ENCODE measurements around the gene LDLRAD4.
"Not testable (repeated sequence)": the region's sequence is repeated elsewhere in the genome, so short reads cannot be mapped to it uniquely, and the experiment has no call there.

LDLRAD4 gene

DNA sequence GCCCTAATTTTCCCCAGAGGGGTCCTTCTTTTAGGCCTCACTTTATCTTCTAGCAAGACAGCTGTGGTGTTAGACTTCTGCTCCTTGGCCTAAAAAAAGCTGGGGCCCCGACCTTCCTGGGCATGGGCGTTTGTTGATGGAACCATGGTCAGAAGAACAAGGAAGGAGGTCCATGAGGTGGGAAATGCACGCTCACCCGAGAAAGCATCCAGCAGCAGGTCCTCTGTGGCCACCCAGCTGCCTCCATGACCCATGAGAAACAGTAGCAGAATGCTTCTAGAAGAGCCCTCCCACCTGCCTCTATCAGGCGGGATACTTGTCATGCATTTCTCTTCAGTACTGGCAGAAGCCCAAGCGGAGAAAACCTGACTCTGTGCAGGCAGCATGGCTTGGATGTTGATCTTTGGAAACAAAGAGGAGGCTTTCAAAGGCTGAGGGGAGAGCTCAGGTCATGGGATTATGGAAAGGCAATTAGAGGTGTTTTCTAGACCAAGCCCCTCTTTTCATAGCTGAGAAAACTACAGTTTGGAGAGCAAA lies 258.7 kb downstream of the LDLRAD4 start:
- DNase-seq: no peak

DNA sequence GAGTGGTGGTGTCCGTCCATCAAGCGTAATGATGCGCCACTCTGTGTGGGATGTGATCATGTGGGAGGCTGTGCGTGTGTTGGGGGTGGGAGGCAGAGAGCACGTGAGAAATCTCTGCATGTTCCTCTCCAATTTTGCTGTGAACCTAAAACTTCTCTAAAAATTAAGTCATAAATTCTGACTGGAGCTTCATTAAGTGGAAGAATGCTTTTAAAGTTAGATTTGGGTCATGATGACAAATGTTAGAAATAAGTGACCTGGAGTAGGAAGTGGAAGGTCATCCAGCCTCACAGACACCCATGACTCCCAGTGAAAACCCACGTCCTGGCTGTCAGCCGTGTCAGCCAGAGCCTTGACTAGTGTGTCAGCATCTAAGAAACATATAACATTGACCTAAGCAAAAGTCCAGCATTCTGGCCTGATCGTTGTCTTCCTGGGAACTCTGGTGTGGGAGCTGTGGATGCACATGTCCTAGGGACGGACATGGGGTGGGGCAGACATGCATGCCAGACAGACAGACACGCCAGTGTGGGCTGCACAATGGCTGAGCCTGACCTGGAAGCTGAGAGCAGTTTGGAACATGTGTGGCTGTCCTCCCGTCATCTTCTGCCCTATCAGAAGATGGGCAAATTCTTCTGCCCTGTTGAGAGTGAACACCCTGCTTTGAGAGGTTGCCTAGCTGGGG lies 262.2 kb downstream of the LDLRAD4 start:
- DNase-seq: no peak

DNA sequence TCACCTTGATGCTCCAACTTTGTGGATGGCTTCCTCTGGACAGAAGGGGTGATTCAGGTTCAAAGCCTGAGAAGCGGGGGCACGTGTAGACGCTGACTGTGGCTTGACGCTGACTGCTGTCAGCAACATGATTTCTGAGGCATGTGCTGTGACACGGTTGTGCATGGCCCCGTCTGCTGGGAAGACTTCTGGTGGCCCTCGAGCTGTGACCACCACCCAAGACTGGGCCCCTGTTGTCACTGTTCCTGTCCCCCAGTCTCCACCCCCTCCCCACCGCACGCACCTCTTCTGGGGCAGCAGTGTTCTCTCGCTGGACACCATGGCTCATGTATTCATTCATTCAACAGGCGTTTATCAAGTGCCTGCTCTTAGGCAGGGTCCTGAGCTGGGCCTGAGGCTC lies 262.8 kb downstream of the LDLRAD4 start:
- no peak for DNase-seq

DNA sequence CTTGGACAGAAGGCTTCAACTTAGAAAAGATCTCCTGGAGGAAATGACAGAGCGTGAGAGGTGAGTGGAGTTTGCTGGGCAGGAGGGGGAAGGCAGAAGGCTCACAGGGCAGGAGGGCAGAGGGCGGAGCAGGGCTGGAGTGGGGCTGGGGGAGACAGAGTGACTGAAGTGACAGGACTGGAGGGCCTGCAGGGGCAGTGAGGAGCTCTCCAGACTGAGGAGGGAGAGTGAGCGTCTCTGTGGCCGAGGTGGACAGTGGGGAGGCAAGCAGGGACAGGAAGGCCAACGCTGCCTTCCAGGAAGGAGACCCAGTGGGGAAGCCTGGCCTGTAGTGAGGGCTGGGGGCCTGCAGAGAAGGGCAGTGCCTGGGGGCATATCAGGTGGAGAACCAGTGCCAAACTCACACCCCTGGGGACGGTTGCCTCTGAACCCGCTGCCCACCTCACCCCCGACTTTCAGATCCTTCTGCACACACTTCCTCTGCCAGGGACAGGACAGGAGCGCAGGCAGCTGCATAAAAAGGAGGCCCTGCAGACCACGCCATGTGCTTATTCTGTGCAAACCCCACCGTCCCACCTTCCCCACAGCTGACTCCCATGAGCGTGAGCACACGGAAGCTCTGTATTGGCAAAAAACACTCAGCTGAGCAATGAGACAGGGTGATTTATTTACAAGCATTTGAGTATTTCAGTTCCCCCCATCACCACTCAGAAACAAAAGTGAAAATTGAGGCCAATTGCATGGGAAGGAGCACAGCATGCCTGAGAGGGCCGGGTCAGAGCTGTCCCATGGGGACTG lies 263.5 kb downstream of the LDLRAD4 start:
- no peak for DNase-seq

DNA sequence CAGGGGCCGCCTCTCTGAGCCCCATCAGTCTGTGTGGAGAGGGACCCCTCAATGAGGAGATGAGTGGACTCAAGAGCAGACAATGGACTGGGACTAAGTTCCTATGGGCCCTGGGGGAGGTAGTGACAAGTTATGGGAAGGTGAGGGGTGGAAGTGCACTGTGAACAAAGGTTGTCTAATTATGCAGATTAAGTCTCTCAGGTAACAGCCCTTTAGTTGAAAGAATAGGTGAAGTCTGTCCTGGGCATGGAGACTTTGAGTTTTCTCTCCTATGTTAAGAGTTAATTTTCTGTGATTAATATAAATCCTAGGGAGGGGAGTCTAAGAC lies 264.0 kb downstream of the LDLRAD4 start:
- no peak for DNase-seq

DNA sequence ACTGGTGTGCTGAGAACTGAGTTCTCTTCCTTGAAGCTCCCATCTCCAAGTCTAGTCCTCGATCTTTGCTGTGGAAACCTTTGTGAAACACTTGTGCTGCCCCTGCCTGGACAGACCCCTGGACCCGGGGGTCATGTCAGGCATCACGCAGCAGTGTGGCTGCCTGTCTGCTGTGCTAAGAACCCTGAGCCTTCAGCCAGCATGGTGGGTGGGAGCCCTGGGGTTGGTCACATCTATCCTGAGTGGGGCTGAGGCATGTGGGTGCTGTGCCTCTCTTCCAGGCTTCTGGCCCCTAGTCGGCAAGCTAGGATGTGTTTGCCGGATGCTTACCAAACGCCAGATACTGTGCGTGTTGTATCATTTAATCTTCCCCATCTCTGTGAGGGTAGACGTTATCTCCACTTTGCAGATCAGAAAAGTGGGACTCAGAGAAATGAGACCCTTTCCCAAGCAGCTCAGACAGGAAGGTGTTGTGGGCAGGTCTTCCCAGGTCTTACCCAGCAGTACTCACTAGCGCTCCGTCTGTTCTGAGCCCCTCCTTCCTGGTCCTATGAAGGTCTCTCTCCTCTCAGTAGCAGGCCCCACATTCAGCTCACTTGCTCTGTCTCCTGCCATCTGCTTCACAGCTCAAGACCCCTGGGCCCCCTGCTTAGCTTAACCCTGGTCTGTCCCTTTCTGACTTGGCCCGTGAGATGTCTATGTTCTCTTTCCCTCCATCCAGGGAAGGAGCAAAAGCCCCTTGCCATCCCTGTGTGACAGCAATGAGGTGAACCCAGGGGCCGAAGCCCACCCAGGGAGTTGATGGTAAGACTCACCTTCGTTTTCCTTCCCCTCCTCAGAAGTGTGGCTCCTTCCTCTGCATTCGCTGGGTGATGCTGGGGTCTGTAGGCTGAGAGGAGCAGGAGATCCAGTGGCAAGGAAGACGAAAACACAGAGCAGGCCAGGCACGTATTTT lies 265.0 kb downstream of the LDLRAD4 start:
- no peak for DNase-seq

DNA sequence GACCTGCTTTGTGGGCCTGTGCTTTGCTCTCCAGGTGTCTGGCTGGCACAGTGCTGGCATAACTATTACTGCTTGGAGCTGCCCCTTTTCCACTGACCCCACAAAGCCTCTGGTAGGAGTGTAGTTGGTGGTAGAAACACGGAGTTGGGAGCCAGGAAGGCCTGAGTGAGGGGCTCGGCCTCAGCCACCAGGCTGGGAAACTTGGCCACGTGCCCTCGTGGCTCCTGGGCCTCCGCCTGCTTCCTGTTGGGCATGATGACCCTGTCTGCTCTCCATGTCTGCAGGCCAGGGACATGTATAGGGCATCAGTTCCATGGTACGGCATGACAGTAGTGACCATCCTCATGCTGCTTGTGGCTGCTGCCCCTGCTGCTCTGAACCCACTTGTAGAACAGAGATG lies 266.6 kb downstream of the LDLRAD4 start:
- DNase-seq: no peak

DNA sequence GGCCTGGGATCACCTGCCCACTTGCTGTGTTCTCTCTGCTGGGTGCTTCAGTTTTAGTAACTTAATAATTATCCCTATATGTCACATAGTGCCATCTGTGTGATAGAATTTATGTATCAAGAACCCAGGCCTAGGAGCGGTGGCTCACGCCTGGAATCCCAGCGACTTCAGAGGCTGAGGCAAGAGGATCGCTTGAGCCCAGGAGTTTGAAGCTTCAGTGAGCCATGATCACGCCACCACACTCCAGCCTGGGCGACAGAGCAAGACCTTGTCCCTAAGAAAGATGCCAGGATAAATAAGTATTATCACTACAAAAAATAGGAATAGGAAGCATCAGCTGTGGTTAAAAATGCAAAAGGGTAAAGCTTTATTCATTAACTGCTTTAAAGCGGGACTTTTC lies 267.0 kb downstream of the LDLRAD4 start:
- no peak for DNase-seq

DNA sequence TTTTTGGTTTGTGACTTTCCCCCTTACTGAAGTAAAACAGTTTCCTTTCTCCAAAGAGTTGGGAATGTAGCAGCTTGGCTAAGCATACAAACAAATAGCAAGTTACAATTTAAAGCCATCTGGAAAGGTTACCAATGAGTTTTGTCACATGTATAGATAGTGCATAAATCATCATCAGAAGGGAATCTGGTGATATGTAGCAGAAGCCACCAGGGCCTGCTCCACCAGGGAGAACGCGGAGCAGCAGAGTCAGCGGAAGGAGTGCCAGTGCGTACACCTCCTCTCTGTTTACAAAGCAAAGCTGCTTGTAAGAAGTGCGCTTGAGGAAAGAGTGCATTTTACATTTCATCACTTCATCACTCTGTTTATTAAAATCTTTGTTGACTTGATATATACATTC lies 267.7 kb downstream of the LDLRAD4 start:
- no peak for DNase-seq

DNA sequence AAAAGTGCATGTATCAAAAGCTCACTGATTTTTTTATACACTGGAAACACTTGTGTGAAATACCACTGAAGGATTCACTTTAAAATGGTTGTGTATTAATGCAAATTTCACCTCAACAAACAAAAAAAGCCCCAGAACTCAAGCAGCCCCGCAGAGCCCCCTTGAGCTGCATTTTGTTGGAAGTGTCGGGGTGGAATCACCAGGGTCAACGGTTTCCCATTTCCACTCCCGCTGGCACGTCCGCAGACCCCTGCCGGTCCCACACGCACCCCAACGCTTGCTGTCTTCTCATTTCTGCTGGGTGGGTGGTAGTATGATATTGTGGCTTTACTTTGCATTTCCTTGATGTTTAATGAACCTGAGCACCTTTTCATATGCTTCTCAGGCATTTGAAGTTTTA lies 268.1 kb downstream of the LDLRAD4 start:
- no peak for DNase-seq

DNA sequence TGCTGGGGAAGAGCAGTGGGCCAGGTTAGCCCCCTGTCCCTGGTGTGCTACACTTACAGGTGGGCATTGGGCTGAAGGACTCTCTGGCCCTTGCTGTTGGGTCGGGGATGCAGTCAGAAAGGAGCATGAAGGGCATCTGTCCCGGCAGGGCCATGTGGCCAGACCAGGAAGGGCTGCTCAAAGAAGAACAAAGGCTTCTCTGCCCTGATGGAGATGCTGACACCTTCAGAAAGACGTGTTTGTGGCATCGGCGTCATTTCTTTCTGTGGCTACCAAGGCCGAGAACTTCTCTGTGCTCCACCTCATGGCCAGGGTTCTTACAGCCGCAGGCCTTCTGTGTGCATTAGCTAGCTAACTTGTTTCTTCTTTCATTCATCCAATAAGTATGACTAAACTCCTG lies 268.7 kb downstream of the LDLRAD4 start:
- no peak for DNase-seq

DNA sequence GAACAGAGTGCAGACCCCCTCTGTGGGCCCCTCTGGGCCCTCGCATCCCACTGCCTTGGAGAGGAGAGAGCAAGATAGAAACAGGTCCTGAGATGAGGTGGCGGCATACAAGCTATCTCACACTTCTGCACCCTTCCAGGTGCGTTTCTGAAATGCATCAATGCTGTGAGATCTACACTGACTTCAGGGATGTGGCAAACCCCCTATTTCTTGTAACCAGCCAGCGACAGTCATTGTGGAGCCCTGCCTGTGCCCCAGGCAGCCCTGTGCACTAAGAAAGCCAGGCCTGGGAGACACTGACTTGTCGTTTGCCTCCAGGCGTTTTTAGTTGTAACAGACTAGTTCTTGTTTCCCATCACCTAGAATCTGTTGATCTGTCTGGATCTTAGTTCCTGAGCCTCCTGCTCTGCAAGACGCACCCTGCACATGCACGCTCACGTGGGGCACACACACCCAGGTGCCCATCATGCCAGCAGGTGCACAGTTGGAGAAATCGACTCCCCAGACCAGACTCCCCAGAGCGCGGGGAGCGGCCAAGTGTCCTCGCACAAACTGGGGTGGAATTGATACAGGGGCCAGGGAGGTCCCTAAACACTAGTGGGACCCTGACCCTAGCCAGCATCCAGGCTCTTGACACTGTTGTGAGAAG lies 269.8 kb downstream of the LDLRAD4 start:
- no peak for DNase-seq

DNA sequence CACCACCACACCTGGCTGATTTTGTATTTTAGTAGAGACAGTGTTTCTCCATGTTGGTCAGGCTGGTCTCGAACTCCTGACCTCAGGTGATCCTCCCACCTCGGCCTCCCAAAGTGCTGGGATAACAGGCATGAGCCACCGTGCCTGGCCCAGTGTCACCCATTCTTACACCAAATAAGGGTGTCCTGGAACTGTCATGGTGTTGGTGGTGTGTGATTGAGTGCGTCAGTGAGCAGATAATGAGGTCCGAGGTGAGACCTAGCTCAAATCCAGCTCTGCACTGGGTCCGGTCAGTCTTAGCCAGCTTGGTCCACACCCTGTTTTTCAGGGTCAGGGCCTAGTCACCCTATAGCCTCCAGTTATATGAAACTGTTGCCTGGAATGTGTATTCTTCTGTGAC lies 270.7 kb downstream of the LDLRAD4 start:
- not testable (repeated sequence) for DNase-seq

DNA sequence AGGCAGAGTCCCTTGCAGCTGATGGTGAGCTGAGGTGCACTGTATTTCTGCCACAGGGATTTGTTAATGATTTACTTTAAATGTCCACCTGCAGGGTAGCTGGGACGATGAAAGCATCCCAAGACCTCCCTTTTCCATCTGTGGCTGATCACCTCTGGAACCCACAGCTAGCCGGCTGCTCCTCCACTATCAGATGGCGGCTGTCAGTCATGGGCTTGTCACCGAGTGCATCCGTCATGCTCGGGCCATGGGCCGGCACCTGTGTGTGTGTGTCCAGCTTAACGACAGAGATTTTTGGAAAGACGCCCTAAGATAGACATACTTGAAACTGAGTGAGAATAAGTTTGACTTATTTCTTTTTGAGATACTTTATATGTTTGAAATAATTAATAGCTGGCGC lies 272.6 kb downstream of the LDLRAD4 start:
- DNase-seq: no peak

DNA sequence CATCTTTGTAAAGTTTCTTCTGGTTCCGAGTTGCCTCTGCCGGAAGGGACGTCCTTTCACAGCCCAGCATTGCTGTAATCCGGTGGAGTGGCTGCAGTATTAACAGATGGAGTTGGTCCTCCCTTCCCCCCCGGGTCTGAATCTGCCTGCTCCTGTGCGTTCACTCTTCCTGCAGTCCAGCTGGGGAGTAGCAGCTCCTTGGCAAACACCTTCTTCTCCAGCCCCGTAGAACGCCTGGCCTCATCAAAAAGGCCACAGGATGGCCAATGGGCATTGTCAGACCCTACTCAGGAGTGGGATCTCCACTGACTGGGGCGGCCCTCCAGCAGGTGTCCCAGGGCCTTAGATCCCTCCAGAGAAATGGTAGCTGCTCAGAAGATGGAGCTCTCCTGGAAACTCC lies 273.8 kb downstream of the LDLRAD4 start:
- no peak for DNase-seq

DNA sequence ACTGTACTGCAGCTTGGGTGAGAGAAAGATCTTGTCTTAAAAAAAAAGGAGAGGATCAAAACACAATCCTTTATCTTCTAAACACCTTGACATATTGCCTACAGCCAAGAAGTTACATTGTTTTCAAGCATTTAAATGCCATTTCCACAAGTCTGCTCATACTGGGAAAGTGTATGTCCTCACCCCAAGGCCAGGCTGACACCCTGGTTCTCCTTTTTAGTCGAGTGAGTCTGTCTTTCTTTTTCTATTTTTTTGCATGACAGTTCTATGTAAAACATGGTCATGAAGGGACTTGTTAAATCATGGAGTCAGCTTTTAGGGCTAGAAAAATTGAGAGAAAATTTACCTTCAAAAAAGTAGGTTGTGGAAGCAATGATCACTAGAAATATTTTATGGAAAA lies 274.5 kb downstream of the LDLRAD4 start:
- no peak for DNase-seq

DNA sequence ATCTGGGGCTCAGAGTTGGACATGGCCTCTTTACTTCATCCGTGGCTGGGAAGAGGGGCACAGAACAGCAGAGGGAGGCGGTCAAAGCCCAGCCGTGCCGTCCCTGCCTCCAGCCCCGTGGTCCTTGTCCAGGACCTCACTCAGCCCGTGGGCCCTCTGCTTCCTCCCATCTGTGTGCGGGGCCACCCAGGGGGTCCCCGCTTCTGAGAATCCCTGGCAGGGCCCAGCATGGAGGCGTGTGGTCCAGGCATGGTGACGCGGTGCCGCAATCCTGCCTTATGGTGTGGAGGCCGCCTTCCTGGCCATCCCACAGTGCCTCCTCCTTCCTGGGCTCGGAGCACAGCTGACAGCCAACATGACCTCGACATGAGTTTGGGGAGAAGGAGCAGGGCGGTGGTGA lies 275.2 kb downstream of the LDLRAD4 start:
- no peak for DNase-seq

DNA sequence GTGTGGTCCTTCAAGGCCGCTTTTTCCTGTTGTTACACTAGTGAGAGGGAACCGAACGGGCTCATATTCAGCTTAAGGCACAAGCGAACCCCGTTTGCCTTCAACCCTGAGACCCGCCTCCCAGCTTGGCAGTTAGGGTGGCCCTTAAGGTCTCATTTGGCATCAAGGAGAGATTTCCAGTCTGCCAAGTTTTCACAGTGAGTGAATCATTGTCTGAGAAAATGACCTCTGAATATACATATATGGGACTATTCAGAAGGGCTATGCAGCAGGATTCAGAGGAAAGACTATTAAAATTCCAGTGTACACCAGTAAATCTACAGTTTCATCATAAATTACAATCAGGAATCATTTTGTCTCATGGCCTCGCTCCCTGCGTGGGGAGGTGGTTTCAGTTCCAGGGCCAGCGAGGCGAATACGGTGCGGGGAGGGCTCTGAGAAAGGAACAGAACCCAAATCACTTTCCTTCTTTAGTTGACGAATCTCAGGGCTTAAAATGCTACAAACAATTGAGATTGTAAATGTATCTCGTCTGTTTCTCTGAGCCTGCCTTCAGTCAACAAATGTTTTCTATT lies 276.4 kb downstream of the LDLRAD4 start:
- no peak for DNase-seq

DNA sequence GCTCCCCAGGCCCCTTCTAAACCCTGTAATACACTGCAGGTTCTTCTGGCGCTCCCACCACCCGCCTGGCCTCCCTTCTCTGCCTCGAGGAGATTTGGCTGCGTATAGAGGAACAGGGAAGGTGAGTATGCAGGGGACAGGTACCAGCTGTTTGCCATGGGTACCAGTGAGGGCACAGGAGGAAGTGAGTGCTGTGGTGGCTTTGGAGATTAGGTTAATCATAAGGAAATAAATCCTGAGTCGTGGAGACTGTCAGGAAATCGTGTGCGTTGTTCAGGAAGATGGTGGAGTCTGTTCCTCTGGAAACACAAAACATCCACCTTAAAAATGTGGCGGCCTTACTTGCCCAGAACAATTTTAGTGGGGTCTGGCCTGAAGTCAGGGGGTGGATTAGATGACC lies 277.4 kb downstream of the LDLRAD4 start:
- no peak for DNase-seq

DNA sequence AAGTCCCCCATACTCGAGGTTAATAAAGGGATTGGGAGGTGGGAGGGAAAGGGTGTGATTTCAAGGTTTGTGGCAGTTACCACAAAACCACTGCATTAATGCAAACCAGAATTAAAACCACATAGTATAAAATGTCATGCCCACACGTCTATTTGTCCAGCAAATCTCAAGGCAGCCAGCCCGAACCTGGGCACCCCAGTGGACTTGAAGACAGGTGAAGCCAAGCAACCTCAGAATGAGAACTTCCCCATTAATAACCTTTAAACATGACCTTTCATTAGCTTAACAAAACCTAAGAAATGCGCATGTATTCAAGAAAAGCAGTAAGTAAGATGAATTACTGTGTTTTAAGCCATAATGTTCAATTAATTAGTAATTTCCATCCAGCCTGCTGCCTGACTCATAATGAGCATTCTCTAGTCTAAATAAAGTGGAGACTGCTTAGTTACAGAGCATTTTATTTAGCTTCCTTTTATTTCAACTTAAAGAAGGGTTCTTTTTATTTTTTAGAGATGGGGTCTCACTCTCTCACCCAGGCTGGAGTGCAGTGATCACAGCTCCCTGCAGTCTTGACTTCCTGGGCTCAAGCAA lies 278.2 kb downstream of the LDLRAD4 start:
- DNase-seq: no peak

DNA sequence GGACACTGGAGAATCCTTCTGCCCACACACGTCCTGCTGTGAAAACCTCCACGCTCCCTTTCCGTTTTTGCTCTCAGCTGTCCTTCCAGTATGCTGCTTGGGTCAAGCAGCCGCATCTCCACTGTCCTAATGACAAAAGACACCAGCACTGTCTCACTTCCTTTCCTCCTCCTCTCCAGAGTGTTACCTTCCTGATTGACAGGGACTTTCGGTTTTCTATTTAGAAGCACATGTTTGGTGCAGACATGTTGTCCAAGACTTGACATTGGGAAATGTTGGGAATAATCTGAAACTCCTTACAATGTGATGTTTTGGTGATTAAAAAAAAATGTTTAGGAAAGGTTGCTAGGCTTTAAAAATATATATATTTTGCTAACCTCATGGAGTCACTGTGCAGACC lies 281.2 kb downstream of the LDLRAD4 start:
- DNase-seq: no peak

DNA sequence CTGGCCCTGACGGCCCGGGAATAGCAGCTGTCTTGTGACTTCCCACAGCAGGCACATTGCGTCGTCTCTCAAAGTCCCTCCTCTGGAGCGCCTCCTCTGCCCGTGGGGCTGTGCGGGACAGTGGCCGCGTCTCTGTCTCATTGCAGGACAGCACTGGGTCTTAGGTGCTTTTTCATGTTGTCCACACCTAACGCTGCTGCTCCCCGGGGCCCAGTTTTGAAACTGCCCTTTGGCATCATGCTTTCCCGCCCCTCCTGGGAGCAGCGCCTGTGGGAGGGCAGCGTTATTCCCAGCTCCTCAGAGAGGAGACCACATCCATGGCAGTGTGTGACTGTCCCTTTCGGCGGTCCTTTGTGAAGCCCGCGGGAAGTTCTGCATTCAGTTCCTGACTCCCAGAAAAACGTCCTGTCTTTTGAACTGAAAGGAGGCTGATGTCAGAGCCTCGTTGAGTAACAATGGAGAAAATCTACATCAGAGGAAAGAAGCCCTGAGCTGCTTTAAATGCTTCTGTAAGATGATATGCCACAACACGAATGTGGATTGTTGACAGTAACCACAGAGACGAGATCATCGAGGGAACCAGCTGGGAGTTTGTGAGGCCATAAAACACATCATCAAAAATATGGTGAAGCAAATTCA lies 281.8 kb downstream of the LDLRAD4 start:
- no peak for DNase-seq

All from CD4-positive, alpha-beta T cell treated with Interleukin-1 beta for 1 hour (primary cell).